B cell (primary cell): ENCODE data around the gene CARD9. TPM values are rescaled to one million over a fixed set of nuclear protein-coding genes. Genes with fewer than 3 reads are reported as not detected.

Source experiments
- ATAC-seq: fragments of 200-7000 bp; cut with Tn5 transposase; one replicate; pipeline ENCODE4 v1.10.0; 2021; ENCODE audit warnings: low read depth, mild to moderate bottlenecking, moderate number of reproducible peaks, moderate library complexity
- CTCF ChIA-PET: fragments of 350-600 bp; sonication (Branson Sonifier 250); formaldehyde crosslinking; loops from one replicate; lab custom pipeline; 2021; ENCODE audit warnings: antibody characterized with exemption, inconsistent platforms; lab: Charles Lee
- POLR2A ChIA-PET: fragments of 350-600 bp; sonication (Branson Sonifier 250); formaldehyde crosslinking; loops from one replicate; lab custom pipeline; 2021; ENCODE audit warnings: antibody characterized with exemption; lab: Charles Lee
- DNase-seq: peaks from one replicate; pipeline ENCODE4 v3.0.0; 2013
- H2AFZ ChIP-seq: 2 replicates; pipeline ENCODE4 v1.6.1; 2012; ENCODE audit warnings: mild to moderate bottlenecking, low read depth, low read length; ENCODE audit not compliant: insufficient read depth, poor library complexity, severe bottlenecking
- H3K27ac ChIP-seq, 2 donors: 1 replicate in 1 of 2; 2 replicates in 1 of 2; pipeline ENCODE4 v1.5.1; 2012 to 2013; ENCODE audit warnings: low read length in 2 of 2, mild to moderate bottlenecking in 2 of 2, moderate library complexity in 1 of 2
- H3K27me3 ChIP-seq, 4 experiments: fragments of 200-600 bp in 1 of 4; sonication (generic) in 1 of 4; replicated peaks in 1 of 4; 1 replicate in 2 of 4; 2 replicates in 2 of 4; pipeline versions ENCODE4 v1.6.1 to v1.7.0; 2013 to 2016; ENCODE audit warnings: low read length in 3 of 4, mild to moderate bottlenecking in 2 of 4, mixed read lengths in 1 of 4, moderate library complexity in 1 of 4; ENCODE audit not compliant: insufficient read depth in 4 of 4, control insufficient read depth in 3 of 4; ENCODE audit errors: control extremely low read depth in 1 of 4
- H3K36me3 ChIP-seq, 2 experiments: replicated peaks in 1 of 2; 1 replicate in 1 of 2; 2 replicates in 1 of 2; pipeline versions ENCODE4 v1.6.1 to v1.7.1; 2013; ENCODE audit warnings: low read length in 1 of 2; ENCODE audit not compliant: insufficient read depth in 2 of 2, control insufficient read depth in 1 of 2; ENCODE audit errors: control extremely low read depth in 1 of 2, extremely low read depth in 1 of 2
- H3K4me1 ChIP-seq, 2 donors: fragments of 200-600 bp in 1 of 2; sonication (generic) in 1 of 2; 1 replicate in 1 of 2; 2 replicates in 1 of 2; pipeline versions ENCODE4 v1.5.1 to v1.6.1; 2013 to 2017; ENCODE audit warnings: low read length in 2 of 2; ENCODE audit not compliant: control insufficient read depth in 2 of 2, insufficient read depth in 2 of 2
- H3K4me2 ChIP-seq: replicated peaks from 2 replicates; pipeline ENCODE3; 2012; ENCODE audit warnings: mild to moderate bottlenecking, low read depth, low read length; ENCODE audit not compliant: poor library complexity, severe bottlenecking
- H3K4me3 ChIP-seq, 5 experiments: fragments of 200-600 bp in 1 of 5; sonication (generic) in 1 of 5; 1 replicate in 3 of 5; 2 replicates in 2 of 5; pipeline versions ENCODE4 v1.5.1 to v1.7.0; 2011 to 2016; ENCODE audit warnings: low read length in 4 of 5, mild to moderate bottlenecking in 4 of 5, low read depth in 2 of 5, control low read depth in 1 of 5, moderate library complexity in 1 of 5; ENCODE audit not compliant: insufficient read depth in 1 of 5; ENCODE audit errors: control extremely low read depth in 1 of 5, extremely low read depth in 1 of 5
- H3K79me2 ChIP-seq: fragments of 200-600 bp; sonication (generic); one replicate; pipeline ENCODE4 v1.6.0; 2016; ENCODE audit warnings: low read length; ENCODE audit not compliant: control insufficient read depth, insufficient read depth
- H3K9ac ChIP-seq: fragments of 200-600 bp; sonication (generic); 2 replicates; pipeline ENCODE4 v1.6.1; 2017; ENCODE audit warnings: mild to moderate bottlenecking, low read length, moderate library complexity
- H3K9me3 ChIP-seq, 3 donors: one replicate each; pipeline versions ENCODE4 v1.6.1 to v1.7.1; 2013; ENCODE audit warnings: low read length in 2 of 3; ENCODE audit not compliant: control insufficient read depth in 2 of 3, insufficient read depth in 1 of 3; ENCODE audit errors: control extremely low read depth in 1 of 3
- H4K20me1 ChIP-seq: 2 replicates; pipeline ENCODE4 v1.6.0; 2012; ENCODE audit warnings: mild to moderate bottlenecking, low read length; ENCODE audit not compliant: insufficient read depth, control insufficient read depth, poor library complexity, severe bottlenecking
- H3K27ac Mint-ChIP-seq: one replicate; pipeline ENCODE4 v1.8.0; 2021; ENCODE audit warnings: mixed read lengths
- H3K27me3 Mint-ChIP-seq: one replicate; pipeline ENCODE4 v1.8.0; 2021; ENCODE audit warnings: mixed read lengths
- H3K4me1 Mint-ChIP-seq: one replicate; pipeline ENCODE4 v1.8.0; 2021; ENCODE audit warnings: mixed read lengths
- H3K4me3 Mint-ChIP-seq: one replicate; pipeline ENCODE4 v1.8.0; 2021; ENCODE audit warnings: mixed read lengths
- H3K9me3 Mint-ChIP-seq: one replicate; pipeline ENCODE4 v1.8.0; 2022; ENCODE audit warnings: mixed read lengths; ENCODE audit not compliant: insufficient read depth
- EZH2 ChIP-seq: IDR thresholded peaks from 2 replicates; pipeline ENCODE4 v1.6.1; 2012; ENCODE audit warnings: borderline replicate concordance, low read depth, mild to moderate bottlenecking, moderate library complexity, low read length; ENCODE audit not compliant: insufficient read depth, poor library complexity, severe bottlenecking
- WGBS: methylation state at CpG from one replicate; pipeline ENCODE4 v1.1.5; 2013; ENCODE audit warnings: missing lambda C conversion rate; ENCODE audit not compliant: insufficient coverage; 5-methylcytosine and 5-hydroxymethylcytosine counted together
- intact Hi-C: fragments of 100-400 bp; cut with micrococcal nuclease; formaldehyde crosslinking; loops from one replicate; pipeline ENCODE4 v1.10.0; 2022
- polyA plus RNA-seq: library from polyadenylated mRNA; depleted of rRNA; stranded (reverse); fragments of >200 nt; gene quantifications from 2 replicates; pipeline ENCODE4 v1.2.3, GENCODE V29; 2012
- total RNA-seq, 2 donors: library from RNA; stranded (reverse); fragments of 120-200 nt in 1 of 2; gene quantifications; 1 replicate in 1 of 2; 2 replicates in 1 of 2; pipeline versions ENCODE4 v1.2.3 to v1.2.4, GENCODE V29; 2013 to 2022
- TF ChIP-seq, protein P1 (sequence below): fragments of 200-600 bp; IDR thresholded peaks from one replicate; pipeline ENCODE4 v1.8.0; 2022; ENCODE audit warnings: antibody characterized with exemption, mild to moderate bottlenecking

The CARD9 gene
- total and polyA plus RNA-seq, 2 donors (not counting 1 experiment from before 2014, with no cell fraction given), result 0.57 to 1.1 TPM

DNA sequence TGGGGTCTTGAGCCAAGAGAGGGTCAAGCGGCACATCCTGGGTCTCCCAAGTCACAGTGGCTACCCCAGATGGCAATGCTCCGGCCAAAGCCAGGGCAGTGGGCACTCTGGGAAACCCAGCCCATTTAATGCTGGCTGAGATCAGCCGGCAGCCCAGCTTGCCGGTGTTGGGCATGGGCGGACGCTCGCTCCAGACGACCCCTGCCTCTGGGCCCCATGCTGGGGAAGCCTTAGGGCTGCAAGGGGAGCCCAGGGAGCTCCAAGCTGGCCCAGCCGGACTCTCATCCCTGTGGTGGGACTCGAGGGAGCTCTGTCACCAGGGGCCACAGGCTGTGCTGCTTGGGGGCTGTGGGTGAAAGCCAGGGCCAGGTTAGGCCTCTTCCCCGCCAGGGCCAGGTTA is 5.9 kb upstream of the CARD9 start:
- Histone ChIP-seq H4K20me1 (no peaks in the 10 kb centered on the region), H3K79me2 (no peaks in the 10 kb centered on the region), H3K36me3 (peaks cover 0 to 17% of the 10 kb centered on the region in 2 experiments), H3K27me3 (no peaks in the 10 kb centered on the region), H3K9me3 (no peaks in the 10 kb centered on the region), H3K27ac (no peak overlapping the region), H3K4me1 (no peaks in the 10 kb centered on the region), H3K9ac (no peak overlapping the region), H3K4me2 (no peak overlapping the region), H2AFZ (no peak overlapping the region), H3K4me3 (no peak overlapping the region)
- Mint-ChIP-seq H3K9me3 (no peaks in the 10 kb centered on the region), H3K4me3 (no peak overlapping the region), H3K4me1 (no peaks in the 10 kb centered on the region), H3K27me3 (no peaks in the 10 kb centered on the region), H3K27ac (no peak overlapping the region)
- 96% methylated on average over 10 of the region's 11 CpGs for WGBS
- POLR2A ChIA-PET, result no interaction called here
- no peak for TF ChIP-seq EZH2
- TF ChIP-seq, protein P1, sequence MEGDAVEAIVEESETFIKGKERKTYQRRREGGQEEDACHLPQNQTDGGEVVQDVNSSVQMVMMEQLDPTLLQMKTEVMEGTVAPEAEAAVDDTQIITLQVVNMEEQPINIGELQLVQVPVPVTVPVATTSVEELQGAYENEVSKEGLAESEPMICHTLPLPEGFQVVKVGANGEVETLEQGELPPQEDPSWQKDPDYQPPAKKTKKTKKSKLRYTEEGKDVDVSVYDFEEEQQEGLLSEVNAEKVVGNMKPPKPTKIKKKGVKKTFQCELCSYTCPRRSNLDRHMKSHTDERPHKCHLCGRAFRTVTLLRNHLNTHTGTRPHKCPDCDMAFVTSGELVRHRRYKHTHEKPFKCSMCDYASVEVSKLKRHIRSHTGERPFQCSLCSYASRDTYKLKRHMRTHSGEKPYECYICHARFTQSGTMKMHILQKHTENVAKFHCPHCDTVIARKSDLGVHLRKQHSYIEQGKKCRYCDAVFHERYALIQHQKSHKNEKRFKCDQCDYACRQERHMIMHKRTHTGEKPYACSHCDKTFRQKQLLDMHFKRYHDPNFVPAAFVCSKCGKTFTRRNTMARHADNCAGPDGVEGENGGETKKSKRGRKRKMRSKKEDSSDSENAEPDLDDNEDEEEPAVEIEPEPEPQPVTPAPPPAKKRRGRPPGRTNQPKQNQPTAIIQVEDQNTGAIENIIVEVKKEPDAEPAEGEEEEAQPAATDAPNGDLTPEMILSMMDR, result no peak
- intact Hi-C loops, result no loop called here
- ATAC-seq, result no peak
- no peak for DNase-seq
- CTCF ChIA-PET, result no interaction called here

DNA sequence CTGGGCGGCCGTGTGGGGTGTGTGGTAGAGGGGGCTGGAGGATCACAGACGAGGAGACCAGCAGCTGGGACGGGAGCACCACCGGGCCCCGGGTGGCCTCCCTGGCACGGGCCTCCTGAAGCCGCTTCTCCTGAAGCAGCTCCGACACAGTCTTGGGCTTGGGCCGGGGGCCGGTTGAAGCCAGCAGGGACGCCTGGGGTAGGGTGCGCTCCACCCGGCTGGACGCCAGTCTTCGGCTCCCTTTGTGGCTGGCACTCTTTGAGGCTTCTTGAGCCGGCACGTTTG is 5.5 kb upstream of the CARD9 start:
- 97% methylated on average over 18 of the region's 18 CpGs for WGBS
- POLR2A ChIA-PET, result no interaction called here
- Histone ChIP-seq H2AFZ (no peak overlapping the region), H3K4me2 (no peak overlapping the region), H3K4me3 (no peak overlapping the region), H3K9ac (no peak overlapping the region), H3K36me3 (peaks cover 0 to 17% of the 10 kb centered on the region in 2 experiments), H3K4me1 (no peaks in the 10 kb centered on the region), H3K27ac (no peak overlapping the region), H3K9me3 (no peaks in the 10 kb centered on the region), H3K79me2 (no peaks in the 10 kb centered on the region), H4K20me1 (no peaks in the 10 kb centered on the region), H3K27me3 (no peaks in the 10 kb centered on the region)
- Mint-ChIP-seq H3K4me3 (no peak overlapping the region), H3K9me3 (no peaks in the 10 kb centered on the region), H3K4me1 (no peaks in the 10 kb centered on the region), H3K27me3 (no peaks in the 10 kb centered on the region), H3K27ac (no peak overlapping the region)
- ATAC-seq (no peak), DNase-seq (no peak)
- intact Hi-C loops, result no loop called here
- TF ChIP-seq, protein P1, result no peak
- TF ChIP-seq EZH2, result no peak
- CTCF ChIA-PET, result interaction anchor here (0.9 kb wide), 1 partner anchor 14 kb away, joined by 3 read pairs; no protein-coding TSS in a partner anchor
